BLaER1 (cell line): ENCODE data around the gene EPB41L5.

ENCODE experiments used
- H3K27ac ChIP-seq: shearing (Covaris generic); formaldehyde crosslinking; 2 replicates; pipeline ENCODE4 v1.8.1; 2022
- H3K27me3 ChIP-seq: shearing (Covaris generic); formaldehyde crosslinking; 2 replicates; pipeline ENCODE4 v1.8.1; 2022
- H3K36me3 ChIP-seq: shearing (Covaris generic); formaldehyde crosslinking; 2 replicates; pipeline ENCODE4 v1.8.1; 2022
- H3K4me1 ChIP-seq: shearing (Covaris generic); formaldehyde crosslinking; 2 replicates; pipeline ENCODE4 v1.8.1; 2022
- H3K4me2 ChIP-seq: shearing (Covaris generic); formaldehyde crosslinking; 2 replicates; pipeline ENCODE4 v1.8.1; 2022
- H3K4me3 ChIP-seq: shearing (Covaris generic); formaldehyde crosslinking; 2 replicates; pipeline ENCODE4 v1.8.1; 2022
- H3K9ac ChIP-seq: shearing (Covaris generic); formaldehyde crosslinking; 2 replicates; pipeline ENCODE4 v1.8.1; 2022
- H3K9me3 ChIP-seq: shearing (Covaris generic); formaldehyde crosslinking; 2 replicates; pipeline ENCODE4 v1.8.1; 2022
- H4K20me1 ChIP-seq: shearing (Covaris generic); formaldehyde crosslinking; 2 replicates; pipeline ENCODE4 v1.8.1; 2022
- Cebpa-rat ChIP-seq: shearing (Covaris generic); IDR thresholded peaks from 2 replicates; pipeline ENCODE4 v1.8.1; 2022

The EPB41L5 gene

DNA sequence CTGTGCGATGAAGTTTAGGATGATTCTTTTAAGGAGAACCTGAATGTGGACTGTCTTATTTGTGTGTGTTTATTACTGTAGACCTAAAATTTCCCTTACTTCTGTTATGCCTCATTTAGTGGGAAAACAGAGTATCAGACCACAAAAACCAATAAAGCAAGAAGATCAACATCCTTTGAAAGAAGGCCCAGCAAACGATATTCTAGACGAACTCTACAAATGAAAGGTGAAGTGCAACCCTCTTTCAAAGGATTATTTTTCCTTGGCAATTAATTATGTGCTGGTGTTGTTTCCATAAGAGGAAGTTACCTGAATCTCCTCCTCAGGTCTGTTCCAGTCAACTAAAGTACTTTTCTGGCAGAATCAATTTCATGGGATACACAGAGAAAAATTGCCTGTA, 78.6 kb downstream of the EPB41L5 start:
- H3K9ac ChIP-seq, result no peak overlapping the region
- H3K4me2 ChIP-seq, result no peak overlapping the region
- H3K9me3 ChIP-seq, result no peaks in the 10 kb centered on the region
- H3K36me3 ChIP-seq, result peaks cover 20% of the 10 kb centered on the region
- H4K20me1 ChIP-seq, result no peaks in the 10 kb centered on the region
- no peak for TF ChIP-seq Cebpa-rat
- H3K27me3 ChIP-seq, result no peaks in the 10 kb centered on the region
- no peak overlapping the region for H3K4me3 ChIP-seq
- H3K4me1 ChIP-seq, result no peaks in the 10 kb centered on the region
- no peak overlapping the region for H3K27ac ChIP-seq

DNA sequence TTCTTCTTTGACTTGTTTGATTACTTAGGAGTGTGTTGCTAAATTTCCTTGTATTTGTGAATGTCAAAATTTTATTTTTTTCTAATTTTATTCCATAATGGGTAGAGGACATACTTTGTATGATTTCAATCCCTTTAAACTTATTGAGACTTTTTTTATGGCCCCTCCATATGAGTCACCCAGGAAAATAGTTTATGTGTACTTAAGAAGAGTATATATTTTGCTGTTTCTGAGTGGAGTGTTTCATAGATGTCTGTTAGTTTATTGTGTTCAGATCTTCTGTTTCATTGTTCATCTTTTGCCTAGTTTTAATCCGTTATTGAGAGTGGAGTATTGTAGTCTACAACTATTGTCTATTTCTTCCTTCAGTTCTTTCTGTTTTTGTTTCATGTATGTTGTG, 81.9 kb downstream of the EPB41L5 start:
- Histone ChIP-seq H3K9ac (no peak overlapping the region), H3K4me1 (no peaks in the 10 kb centered on the region), H3K27ac (no peak overlapping the region), H4K20me1 (no peaks in the 10 kb centered on the region), H3K4me3 (no peak overlapping the region), H3K36me3 (peaks cover 30% of the 10 kb centered on the region), H3K27me3 (no peaks in the 10 kb centered on the region), H3K4me2 (no peak overlapping the region), H3K9me3 (no peaks in the 10 kb centered on the region)
- TF ChIP-seq Cebpa-rat, result no peak

DNA sequence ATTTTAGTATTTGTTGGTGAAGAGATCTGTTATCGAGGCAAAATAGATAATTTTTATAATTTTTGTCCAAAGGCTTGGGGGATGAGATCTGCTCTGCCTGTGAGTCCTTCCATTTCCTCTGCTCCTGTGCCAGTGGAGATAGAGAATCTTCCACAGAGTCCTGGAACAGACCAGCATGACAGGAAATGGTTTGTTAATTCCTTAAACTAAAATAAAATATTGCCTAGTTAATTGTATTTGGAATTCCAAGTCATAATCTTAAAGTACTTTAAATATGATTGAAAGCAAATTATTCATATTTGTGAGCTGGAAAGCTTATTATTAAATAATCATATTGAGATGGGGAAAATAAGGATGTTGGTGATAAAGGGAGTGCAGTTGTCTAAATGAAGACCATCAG, 87.8 kb downstream of the EPB41L5 start:
- no peaks in the 10 kb centered on the region for H3K9me3 ChIP-seq
- no peak overlapping the region for H3K4me3 ChIP-seq
- H3K4me2 ChIP-seq, result no peak overlapping the region
- H3K27ac ChIP-seq, result no peak overlapping the region
- no peaks in the 10 kb centered on the region for H4K20me1 ChIP-seq
- no peak for TF ChIP-seq Cebpa-rat
- no peak overlapping the region for H3K9ac ChIP-seq
- no peaks in the 10 kb centered on the region for H3K4me1 ChIP-seq
- H3K36me3 ChIP-seq, result peaks cover 19% of the 10 kb centered on the region
- H3K27me3 ChIP-seq, result no peaks in the 10 kb centered on the region

DNA sequence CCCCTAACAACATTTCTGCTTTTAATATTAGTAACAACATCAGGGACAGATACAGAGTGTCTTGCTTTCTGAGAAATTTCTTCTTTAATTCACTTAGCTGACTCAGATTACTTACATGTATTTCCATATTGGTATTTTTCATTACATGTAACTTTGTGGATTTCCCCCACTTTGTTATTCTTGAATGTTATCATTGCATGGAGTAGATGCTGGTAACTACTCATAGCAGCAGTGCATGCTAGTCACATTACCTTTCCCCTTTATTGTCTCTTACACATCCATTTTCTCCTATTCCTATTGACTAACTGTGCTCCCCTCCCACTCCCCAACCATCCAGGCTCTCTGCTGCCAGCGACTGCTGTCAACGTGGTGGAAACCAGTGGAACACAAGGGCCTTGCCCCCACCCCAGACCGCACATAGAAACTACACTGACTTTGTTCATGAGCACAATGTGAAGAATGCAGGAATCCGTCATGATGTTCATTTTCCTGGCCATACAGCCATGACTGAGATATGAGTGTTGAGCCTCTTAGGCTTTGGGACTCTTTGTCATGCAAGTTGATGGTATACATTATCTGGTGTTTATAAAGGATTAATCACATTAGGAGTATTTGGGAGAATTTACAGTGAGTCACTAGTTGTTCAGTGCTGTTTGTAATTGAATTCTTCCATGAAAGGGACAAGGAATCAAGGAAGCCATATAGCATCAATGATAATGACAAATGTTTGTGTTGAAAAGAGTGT, 91.0 kb downstream of the EPB41L5 start:
- TF ChIP-seq Cebpa-rat, result no peak
- H3K4me1 ChIP-seq, result peaks cover 4% of the 10 kb centered on the region
- H3K9ac ChIP-seq, result no peak overlapping the region
- no peak overlapping the region for H3K4me2 ChIP-seq
- no peak overlapping the region for H3K4me3 ChIP-seq
- H3K27me3 ChIP-seq, result no peaks in the 10 kb centered on the region
- peaks cover 12% of the 10 kb centered on the region for H3K36me3 ChIP-seq
- no peak overlapping the region for H3K27ac ChIP-seq
- H3K9me3 ChIP-seq, result no peaks in the 10 kb centered on the region
- no peaks in the 10 kb centered on the region for H4K20me1 ChIP-seq

DNA sequence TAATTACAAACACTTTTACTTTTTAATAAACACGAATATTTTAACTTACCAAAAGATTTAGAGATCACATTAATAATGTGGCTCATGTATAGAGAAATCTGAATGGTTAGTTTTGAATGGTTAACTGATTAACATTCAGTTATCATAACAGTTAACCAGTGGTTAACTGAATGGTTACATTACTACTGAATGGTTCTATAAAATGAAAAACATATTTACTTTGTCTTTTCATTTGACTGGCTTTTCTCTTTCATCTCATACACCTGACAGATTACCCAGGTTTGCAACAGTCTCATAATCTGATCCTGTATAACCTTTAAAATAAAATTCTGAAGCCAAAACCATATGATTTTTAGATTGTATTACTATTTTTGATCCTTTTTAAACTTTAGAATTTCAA, 91.9 kb downstream of the EPB41L5 start:
- Histone ChIP-seq H3K27me3 (no peaks in the 10 kb centered on the region), H3K36me3 (peaks cover 8% of the 10 kb centered on the region), H3K4me2 (no peak overlapping the region), H3K9me3 (no peaks in the 10 kb centered on the region), H4K20me1 (no peaks in the 10 kb centered on the region), H3K9ac (no peak overlapping the region), H3K4me3 (no peak overlapping the region), H3K27ac (no peak overlapping the region), H3K4me1 (peaks cover 13% of the 10 kb centered on the region)
- TF ChIP-seq Cebpa-rat, result no peak

DNA sequence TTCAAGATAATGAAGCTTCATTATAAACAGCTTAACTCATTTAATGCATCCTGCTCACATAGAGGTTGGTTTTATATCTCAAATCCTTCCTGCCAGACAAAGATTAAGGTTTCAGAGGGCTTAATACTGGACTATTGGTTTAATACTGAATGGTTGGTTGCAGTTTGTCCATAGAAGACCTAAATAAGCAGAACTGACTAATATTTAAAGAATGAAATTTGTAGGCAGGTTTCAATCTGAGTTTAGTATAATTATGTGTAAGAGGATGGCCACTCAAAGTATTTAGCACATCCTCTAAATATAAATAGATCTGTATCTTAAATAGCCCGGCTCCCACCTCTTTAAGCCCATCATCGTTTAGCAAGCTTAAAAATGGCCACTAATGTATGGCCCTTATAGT, 92.5 kb downstream of the EPB41L5 start:
- no peak overlapping the region for H3K27ac ChIP-seq
- no peak overlapping the region for H3K4me2 ChIP-seq
- no peaks in the 10 kb centered on the region for H4K20me1 ChIP-seq
- no peaks in the 10 kb centered on the region for H3K9me3 ChIP-seq
- H3K4me3 ChIP-seq, result no peak overlapping the region
- H3K27me3 ChIP-seq, result no peaks in the 10 kb centered on the region
- TF ChIP-seq Cebpa-rat, result no peak
- H3K4me1 ChIP-seq, result peaks cover 13% of the 10 kb centered on the region
- peaks cover 8% of the 10 kb centered on the region for H3K36me3 ChIP-seq
- no peak overlapping the region for H3K9ac ChIP-seq

DNA sequence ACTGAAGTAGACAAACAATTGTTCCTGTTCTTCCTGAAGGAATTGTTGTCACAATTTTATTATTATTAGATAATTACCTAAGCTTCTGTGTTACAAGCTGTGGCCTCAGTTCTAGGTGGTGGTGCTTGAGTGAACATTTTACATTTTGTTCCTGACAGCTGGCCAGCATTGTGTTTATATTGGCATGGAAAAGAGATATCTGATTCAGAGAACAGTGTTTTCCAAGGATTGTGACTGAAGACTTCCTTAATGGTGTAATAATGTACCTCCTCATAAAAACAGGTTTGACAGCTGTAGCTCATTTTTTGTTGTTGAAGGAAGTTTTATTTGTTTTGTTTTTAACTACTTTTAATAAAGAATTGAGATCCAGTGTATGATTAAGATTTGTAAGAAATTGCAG, 95.2 kb downstream of the EPB41L5 start:
- Histone ChIP-seq H3K9me3 (no peaks in the 10 kb centered on the region), H3K36me3 (peaks cover 8% of the 10 kb centered on the region), H3K9ac (no peak overlapping the region), H3K4me3 (no peak overlapping the region), H3K27ac (no peak overlapping the region), H4K20me1 (no peaks in the 10 kb centered on the region), H3K4me1 (peaks cover 13% of the 10 kb centered on the region), H3K4me2 (no peak overlapping the region), H3K27me3 (no peaks in the 10 kb centered on the region)
- TF ChIP-seq Cebpa-rat, result no peak

DNA sequence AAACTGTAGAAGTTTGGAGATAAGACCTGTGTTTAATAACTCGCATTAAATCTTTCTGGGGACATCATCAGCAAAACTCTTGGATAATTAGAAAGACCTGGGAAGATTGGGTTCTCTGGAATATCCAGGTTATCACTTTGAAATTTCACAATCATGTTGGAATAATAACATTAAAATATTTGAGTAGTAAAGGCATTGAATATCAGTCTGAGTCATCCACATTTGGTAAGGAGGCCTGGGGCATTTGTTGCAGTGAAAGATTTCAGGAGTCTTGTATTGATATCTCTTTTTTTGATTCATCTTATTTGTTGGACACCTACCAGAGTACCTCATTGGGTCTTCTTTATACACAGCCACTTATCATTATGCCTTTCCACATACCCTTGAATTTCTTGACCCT, 95.9 kb downstream of the EPB41L5 start:
- H4K20me1 ChIP-seq, result no peaks in the 10 kb centered on the region
- peaks cover 7% of the 10 kb centered on the region for H3K36me3 ChIP-seq
- H3K27me3 ChIP-seq, result no peaks in the 10 kb centered on the region
- H3K4me2 ChIP-seq, result peak overlapping the region; percentile 72
- H3K4me3 ChIP-seq, result no peak overlapping the region
- TF ChIP-seq Cebpa-rat, result no peak
- no peak overlapping the region for H3K9ac ChIP-seq
- H3K4me1 ChIP-seq, result peaks cover 13% of the 10 kb centered on the region
- H3K9me3 ChIP-seq, result no peaks in the 10 kb centered on the region
- H3K27ac ChIP-seq, result no peak overlapping the region

DNA sequence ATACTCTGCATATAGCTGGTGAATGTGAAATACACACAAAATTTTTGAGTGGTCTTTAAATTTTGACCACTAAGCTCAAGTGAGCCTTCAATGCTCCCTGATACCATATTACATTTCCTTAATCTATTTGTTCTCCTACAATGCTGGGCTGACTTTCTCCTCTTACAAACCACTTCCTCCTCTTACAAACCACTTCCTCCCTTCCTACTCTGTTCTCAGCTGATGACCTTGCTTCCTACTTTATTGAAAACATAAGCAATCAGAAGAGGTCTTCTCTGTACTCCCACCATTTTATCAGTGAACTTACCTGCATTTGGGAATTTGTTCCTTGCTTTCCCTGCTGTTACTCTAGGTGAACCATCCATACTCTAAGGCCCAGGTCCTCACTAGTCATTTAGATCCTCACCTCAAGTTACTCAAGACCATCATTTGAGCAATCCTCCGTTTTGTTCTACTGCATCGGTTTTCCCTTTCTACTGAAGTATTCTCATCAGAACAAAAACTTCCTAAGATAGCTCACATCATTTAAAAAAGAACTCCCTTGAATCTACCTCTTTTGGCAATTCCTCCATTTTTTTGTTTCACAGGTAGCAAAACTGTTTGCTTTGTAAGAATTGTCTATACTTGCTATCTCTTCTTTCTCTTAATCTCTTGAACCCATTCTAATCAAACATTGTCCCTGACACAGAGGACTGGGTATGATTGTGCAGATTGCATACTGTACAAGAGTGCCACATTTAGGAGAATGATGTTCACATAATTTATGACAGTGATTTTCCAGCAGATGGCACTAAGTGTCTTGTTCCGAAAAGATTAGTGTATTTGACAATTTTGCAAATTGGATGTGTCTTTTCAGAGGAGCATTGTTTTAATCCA, 96.5 kb downstream of the EPB41L5 start:
- H3K27me3 ChIP-seq, result no peaks in the 10 kb centered on the region
- no peak overlapping the region for H3K27ac ChIP-seq
- peak overlapping the region; percentile 72 for H3K4me2 ChIP-seq
- H3K4me3 ChIP-seq, result no peak overlapping the region
- H4K20me1 ChIP-seq, result no peaks in the 10 kb centered on the region
- no peak overlapping the region for H3K9ac ChIP-seq
- no peak for TF ChIP-seq Cebpa-rat
- H3K9me3 ChIP-seq, result no peaks in the 10 kb centered on the region
- H3K36me3 ChIP-seq, result no peaks in the 10 kb centered on the region
- peaks cover 13% of the 10 kb centered on the region for H3K4me1 ChIP-seq

DNA sequence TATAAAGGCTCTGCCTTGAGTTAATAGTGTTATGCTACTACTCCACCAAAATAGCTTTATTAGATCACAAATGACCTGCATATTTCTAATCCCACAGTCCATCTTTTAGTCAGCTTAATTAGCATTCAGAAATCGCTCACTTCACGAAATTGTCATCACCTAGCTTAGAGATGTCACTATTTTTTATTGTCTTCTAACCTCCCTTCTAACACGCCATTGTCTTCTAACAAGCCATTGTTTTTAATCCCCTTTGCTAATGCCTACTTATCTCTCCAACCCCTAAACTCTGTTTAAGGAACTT, 97.1 kb downstream of the EPB41L5 start:
- Histone ChIP-seq H3K27ac (no peak overlapping the region), H4K20me1 (no peaks in the 10 kb centered on the region), H3K9me3 (no peaks in the 10 kb centered on the region), H3K36me3 (no peaks in the 10 kb centered on the region), H3K9ac (no peak overlapping the region), H3K4me2 (no peak overlapping the region), H3K27me3 (no peaks in the 10 kb centered on the region), H3K4me1 (peaks cover 13% of the 10 kb centered on the region), H3K4me3 (no peak overlapping the region)
- no peak for TF ChIP-seq Cebpa-rat
